ENCODE measurements around the gene SPC24. TPM values are rescaled to one million over a fixed set of nuclear protein-coding genes. Genes with fewer than 3 reads are reported as not detected.

SPC24 gene
- total and polyA plus RNA-seq, 12 donors, result 0.60 to 16.5 (median 4.2) TPM

DNA sequence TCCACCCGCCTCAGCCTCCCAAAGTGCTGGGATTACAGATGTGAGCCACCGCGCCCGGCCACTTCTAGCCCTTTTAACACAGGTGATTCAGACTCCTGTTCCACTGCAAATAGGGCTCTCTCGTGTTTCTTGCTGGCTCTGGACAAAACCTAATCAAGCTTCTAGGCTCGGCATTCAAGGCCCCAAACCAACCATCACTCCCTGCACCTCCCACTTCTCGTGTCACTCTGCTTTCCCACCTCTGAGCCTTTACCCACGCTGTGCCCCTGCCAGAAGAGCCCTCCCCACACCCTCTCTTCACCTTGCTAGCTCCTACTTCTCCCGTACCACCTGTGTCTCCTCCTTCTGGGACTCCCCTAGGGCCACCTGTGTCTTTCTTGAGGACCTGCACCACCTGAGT is 22.0 kb upstream of the SPC24 start:
- Histone ChIP-seq H3K9me3 (replicated peaks in 1 of 3) (no peaks in the 10 kb centered on the region), H3K27ac (peak overlapping the region in 1 of 5 donors; percentile 64), H3K4me3 (no peak overlapping the region), H3K4me1 (replicated peaks in 1 of 2) (peaks cover 0 to 11% of the 10 kb centered on the region in 2 donors), H3K36me3 (replicated peaks in 1 of 2) (peaks cover 0 to 64% of the 10 kb centered on the region in 2 donors), H3K27me3 (no peaks in the 10 kb centered on the region)
- DNase-seq, result no peak
- 92 to 96% (median 96%) methylated on average over 9 of the region's 9 CpGs for WGBS, 4 donors
- TF ChIP-seq POLR2A (IDR thresholded peaks at IDR 0.05), result no peak
- TF ChIP-seq, protein P1, sequence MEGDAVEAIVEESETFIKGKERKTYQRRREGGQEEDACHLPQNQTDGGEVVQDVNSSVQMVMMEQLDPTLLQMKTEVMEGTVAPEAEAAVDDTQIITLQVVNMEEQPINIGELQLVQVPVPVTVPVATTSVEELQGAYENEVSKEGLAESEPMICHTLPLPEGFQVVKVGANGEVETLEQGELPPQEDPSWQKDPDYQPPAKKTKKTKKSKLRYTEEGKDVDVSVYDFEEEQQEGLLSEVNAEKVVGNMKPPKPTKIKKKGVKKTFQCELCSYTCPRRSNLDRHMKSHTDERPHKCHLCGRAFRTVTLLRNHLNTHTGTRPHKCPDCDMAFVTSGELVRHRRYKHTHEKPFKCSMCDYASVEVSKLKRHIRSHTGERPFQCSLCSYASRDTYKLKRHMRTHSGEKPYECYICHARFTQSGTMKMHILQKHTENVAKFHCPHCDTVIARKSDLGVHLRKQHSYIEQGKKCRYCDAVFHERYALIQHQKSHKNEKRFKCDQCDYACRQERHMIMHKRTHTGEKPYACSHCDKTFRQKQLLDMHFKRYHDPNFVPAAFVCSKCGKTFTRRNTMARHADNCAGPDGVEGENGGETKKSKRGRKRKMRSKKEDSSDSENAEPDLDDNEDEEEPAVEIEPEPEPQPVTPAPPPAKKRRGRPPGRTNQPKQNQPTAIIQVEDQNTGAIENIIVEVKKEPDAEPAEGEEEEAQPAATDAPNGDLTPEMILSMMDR (IDR thresholded peaks at IDR 0.05), result no peak
- intact Hi-C loops (cut with DNase I), result no loop called here

DNA sequence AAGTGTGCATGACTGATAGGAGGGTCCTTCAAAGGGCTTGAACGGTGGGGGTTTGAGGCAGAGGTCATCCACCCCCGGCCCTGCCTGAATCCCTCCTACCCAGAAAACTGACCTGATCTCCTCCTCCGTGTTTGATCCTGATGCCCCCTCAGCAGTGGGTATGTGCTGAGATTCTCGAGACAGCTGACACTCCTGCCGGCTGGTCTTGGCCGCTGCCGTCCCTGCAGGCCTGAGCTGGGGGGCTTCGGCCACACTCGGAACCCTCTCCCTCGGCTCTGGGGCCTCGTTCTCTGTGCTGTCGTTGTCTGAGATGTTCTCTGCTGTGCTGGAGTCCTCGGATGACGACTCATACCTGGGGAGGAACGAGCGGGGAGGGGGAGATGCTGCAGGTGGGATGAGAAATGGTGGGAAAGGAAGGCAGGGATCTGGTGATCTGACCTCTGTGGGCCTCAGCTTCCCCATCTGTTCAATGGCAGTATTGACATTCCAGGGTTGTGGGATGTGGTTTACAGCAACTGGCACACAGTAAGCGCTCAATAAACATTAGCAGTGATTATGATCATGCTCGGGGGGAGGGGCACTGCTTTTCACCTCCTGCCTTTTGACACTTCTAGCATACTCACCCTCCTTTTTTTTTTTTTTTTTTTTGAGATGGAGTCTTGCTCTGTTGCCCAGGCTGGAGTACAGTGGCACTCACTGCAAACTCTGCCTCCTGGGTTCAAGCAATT is 21.0 kb upstream of the SPC24 start:
- peaks cover 0 to 11% of the 10 kb centered on the region in 2 donors for H3K4me1 ChIP-seq (replicated peaks in 1 of 2)
- no peaks in the 10 kb centered on the region for H3K9me3 ChIP-seq (replicated peaks in 1 of 3)
- 87 to 93% (median 93%) methylated on average over 17 to 18 of the region's 18 CpGs for WGBS, 4 donors
- no peaks in the 10 kb centered on the region for H3K27me3 ChIP-seq
- intact Hi-C loops (cut with DNase I), result no loop called here
- TF ChIP-seq, protein P1 (IDR thresholded peaks at IDR 0.05), result no peak
- TF ChIP-seq POLR2A (IDR thresholded peaks at IDR 0.05), result no peak
- peaks cover 0 to 68% of the 10 kb centered on the region in 2 donors for H3K36me3 ChIP-seq (replicated peaks in 1 of 2)
- no peak overlapping the region for H3K4me3 ChIP-seq
- DNase-seq, result no peak
- no peak overlapping the region for H3K27ac ChIP-seq

DNA sequence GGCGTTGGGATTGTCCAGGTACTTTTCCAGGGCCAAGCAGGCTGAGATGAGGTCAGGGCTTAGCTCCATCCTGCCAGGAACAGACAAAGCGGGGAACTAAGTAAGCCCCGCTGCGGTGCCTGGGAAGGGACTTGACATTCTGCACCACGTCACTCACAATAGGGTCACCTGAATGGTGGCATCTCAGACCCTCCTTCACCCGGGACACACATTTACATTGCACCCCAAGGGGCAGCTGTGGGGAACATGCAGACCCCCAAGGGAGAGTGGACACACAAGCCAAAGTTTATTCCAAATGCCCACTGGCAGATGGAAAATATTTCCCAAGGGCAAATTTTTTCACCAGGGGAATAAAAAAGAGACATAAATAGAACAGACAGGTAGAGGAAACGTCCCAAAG is 20.3 kb upstream of the SPC24 start:
- intact Hi-C loops (cut with DNase I), result no loop called here
- H3K4me1 ChIP-seq (replicated peaks in 1 of 2), result peaks cover 2 to 17% of the 10 kb centered on the region in 2 donors

DNA sequence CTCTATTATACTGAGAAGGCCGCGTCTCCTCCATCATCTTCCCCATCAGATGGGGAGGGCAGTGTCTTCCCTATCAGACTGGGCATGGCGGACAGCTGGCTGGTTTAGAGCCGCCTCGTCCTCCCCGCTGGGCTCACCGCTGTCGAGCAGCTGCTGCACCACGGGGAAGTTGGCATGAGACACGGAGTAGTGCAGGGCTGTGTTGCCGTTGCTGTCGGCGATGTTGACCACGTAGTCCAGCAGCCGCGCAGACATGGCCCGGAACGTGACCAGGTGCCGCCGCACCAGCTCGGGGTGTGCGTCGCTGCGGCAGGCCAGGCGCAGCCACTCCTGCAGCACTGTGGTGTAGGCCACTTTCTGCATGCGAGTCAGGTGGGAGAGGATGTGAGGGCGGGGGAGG is 18.8 kb upstream of the SPC24 start:
- H3K9me3 ChIP-seq (replicated peaks in 1 of 3), result no peaks in the 10 kb centered on the region
- H3K4me3 ChIP-seq, result no peak overlapping the region
- H3K27ac ChIP-seq, result no peak overlapping the region
- intact Hi-C loops (cut with DNase I), result no loop called here
- DNase-seq, result no peak
- 94 to 98% (median 96%) methylated on average over 10 to 27 of the region's 27 CpGs for WGBS, 4 donors
- no peak for TF ChIP-seq POLR2A (IDR thresholded peaks at IDR 0.05)
- TF ChIP-seq, protein P1 (IDR thresholded peaks at IDR 0.05), result no peak
- peaks cover 0 to 85% of the 10 kb centered on the region in 2 donors for H3K36me3 ChIP-seq (replicated peaks in 1 of 2)
- H3K4me1 ChIP-seq (replicated peaks in 1 of 2), result peaks cover 5 to 11% of the 10 kb centered on the region in 2 donors
- no peaks in the 10 kb centered on the region for H3K27me3 ChIP-seq

More for the DNA sequence above, 20.3 kb upstream of the SPC24 start:
- WGBS, 4 donors, result 86 to 90% (median 88%) methylated on average over 7 of the region's 7 CpGs
- no peaks in the 10 kb centered on the region for H3K27me3 ChIP-seq
- no peak for TF ChIP-seq POLR2A (IDR thresholded peaks at IDR 0.05)
- TF ChIP-seq, protein P1 (IDR thresholded peaks at IDR 0.05), result no peak
- H3K4me3 ChIP-seq, result no peak overlapping the region
- no peaks in the 10 kb centered on the region for H3K9me3 ChIP-seq (replicated peaks in 1 of 3)
- DNase-seq, result no peak
- no peak overlapping the region for H3K27ac ChIP-seq
- H3K36me3 ChIP-seq (replicated peaks in 1 of 2), result peaks cover 0 to 69% of the 10 kb centered on the region in 2 donors
